OCI-LY3 (cell line): ENCODE measurements around the gene EPHA2.

Source experiments
- EZH2phosphoT487 ChIP-seq: fragments of 200-600 bp; shearing (Covaris generic); IDR thresholded peaks from 2 replicates; pipeline ENCODE4 v1.6.1; 2018; ENCODE audit warnings: antibody characterized with exemption, mixed run types, low read depth
- TF ChIP-seq, protein P1 (sequence below): fragments of 200-600, 300-600 bp; sonication (generic); IDR thresholded peaks from 2 replicates; pipeline ENCODE4 v1.5.1; 2014; ENCODE audit warnings: antibody characterized with exemption, low read length, low read depth

DNA sequence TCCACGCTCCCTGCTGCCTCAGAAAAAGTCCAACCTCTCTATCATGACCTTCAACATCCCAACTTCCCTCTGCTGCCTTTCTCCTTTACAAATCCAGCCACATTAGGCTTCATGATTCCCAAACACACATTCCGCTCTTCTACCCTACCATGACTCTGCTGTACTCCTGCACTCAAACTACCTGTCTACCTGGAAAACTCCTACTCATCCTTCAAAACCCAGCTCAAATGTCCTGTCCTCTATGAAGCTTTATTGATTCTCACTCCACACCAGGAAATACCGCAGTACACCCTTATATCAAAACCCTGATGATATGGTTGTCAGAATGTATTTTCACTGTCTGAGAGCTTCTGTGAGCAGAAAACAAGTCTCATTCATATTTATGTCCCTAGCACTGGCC is 47.7 kb upstream of the EPHA2 start:
- TF ChIP-seq, protein P1, sequence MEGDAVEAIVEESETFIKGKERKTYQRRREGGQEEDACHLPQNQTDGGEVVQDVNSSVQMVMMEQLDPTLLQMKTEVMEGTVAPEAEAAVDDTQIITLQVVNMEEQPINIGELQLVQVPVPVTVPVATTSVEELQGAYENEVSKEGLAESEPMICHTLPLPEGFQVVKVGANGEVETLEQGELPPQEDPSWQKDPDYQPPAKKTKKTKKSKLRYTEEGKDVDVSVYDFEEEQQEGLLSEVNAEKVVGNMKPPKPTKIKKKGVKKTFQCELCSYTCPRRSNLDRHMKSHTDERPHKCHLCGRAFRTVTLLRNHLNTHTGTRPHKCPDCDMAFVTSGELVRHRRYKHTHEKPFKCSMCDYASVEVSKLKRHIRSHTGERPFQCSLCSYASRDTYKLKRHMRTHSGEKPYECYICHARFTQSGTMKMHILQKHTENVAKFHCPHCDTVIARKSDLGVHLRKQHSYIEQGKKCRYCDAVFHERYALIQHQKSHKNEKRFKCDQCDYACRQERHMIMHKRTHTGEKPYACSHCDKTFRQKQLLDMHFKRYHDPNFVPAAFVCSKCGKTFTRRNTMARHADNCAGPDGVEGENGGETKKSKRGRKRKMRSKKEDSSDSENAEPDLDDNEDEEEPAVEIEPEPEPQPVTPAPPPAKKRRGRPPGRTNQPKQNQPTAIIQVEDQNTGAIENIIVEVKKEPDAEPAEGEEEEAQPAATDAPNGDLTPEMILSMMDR: no peak
- TF ChIP-seq EZH2phosphoT487: no peak
